Breast epithelium (tissue), 4 donors: ENCODE measurements around the gene ESYT2. TPM values are rescaled to one million over a fixed set of nuclear protein-coding genes. Genes with fewer than 3 reads are reported as not detected.

Experiments used
- DNase-seq, 2 donors: peaks; one replicate each; pipeline ENCODE4 v3.0.0-alpha.2; 2019; ENCODE audit warnings: low spot score in 2 of 2
- H3K27ac ChIP-seq, 2 donors: fragments of 200-600 bp; sonication (generic) in 1 of 2; one replicate each; pipeline ENCODE4 v1.5.1; 2016 to 2019; ENCODE audit warnings: mild to moderate bottlenecking in 1 of 2
- H3K27me3 ChIP-seq, 2 donors: fragments of 200-600 bp; sonication (generic) in 1 of 2; one replicate each; pipeline versions ENCODE4 v1.5.1 to v1.6.0; 2017 to 2019; ENCODE audit warnings: control low read depth in 1 of 2, mild to moderate bottlenecking in 1 of 2
- H3K36me3 ChIP-seq: fragments of 200-600 bp; one replicate; pipeline ENCODE4 v1.5.1; 2019
- H3K4me1 ChIP-seq, 2 donors: fragments of 200-600 bp; sonication (generic); one replicate each; pipeline ENCODE4 v1.5.1; 2016 to 2019; ENCODE audit warnings: control low read depth in 1 of 2
- H3K4me3 ChIP-seq, 3 donors: fragments of 200-600 bp; sonication (generic); 1 replicate in 2 of 3; 2 replicates in 1 of 3; pipeline ENCODE4 v1.5.1; 2016 to 2019; ENCODE audit warnings: mild to moderate bottlenecking in 3 of 3, moderate library complexity in 2 of 3
- H3K9me3 ChIP-seq, 2 donors: fragments of 200-600 bp; sonication (generic) in 1 of 2; one replicate each; pipeline ENCODE4 v1.5.1; 2016 to 2019; ENCODE audit warnings: control low read depth in 1 of 2
- CTCF ChIP-seq, 3 donors: fragments of 450-650 bp; IDR thresholded peaks; one replicate each; pipeline ENCODE4 v1.5.1; 2016 to 2017; ENCODE audit warnings: antibody characterized with exemption in 3 of 3, mild to moderate bottlenecking in 3 of 3, moderate library complexity in 3 of 3
- POLR2A ChIP-seq: fragments of 450-650 bp; IDR thresholded peaks from one replicate; pipeline ENCODE4 v1.6.1; 2016; ENCODE audit warnings: antibody characterized with exemption, mild to moderate bottlenecking, moderate library complexity
- POLR2AphosphoS5 ChIP-seq, 3 donors: sonication (generic); formaldehyde crosslinking; IDR thresholded peaks; one replicate each; pipeline ENCODE4 v1.6.1; 2017; ENCODE audit warnings: antibody characterized with exemption in 3 of 3
- intact Hi-C: fragments of 100-400 bp; cut with DNase I; formaldehyde crosslinking; loops from one replicate; pipeline ENCODE4 v1.15.1; 2023; ENCODE audit warnings: low total_unique reads
- total RNA-seq, 3 donors: library from RNA; depleted of rRNA; stranded (reverse); fragments of >200 nt; gene quantifications; one replicate each; pipeline ENCODE4 v1.1.0, GENCODE V29; 2016

Gene ESYT2
- total RNA-seq, 3 donors from 2014 or later, result 97.3 to 155 (median 115) TPM

GRCh38 chr7:158765020-158765419, 64.3 kb downstream of the ESYT2 start:
- Histone ChIP-seq H3K4me1 (no peaks in the 10 kb centered on the region), H3K27me3 (no peaks in the 10 kb centered on the region), H3K36me3 (no peaks in the 10 kb centered on the region), H3K9me3 (no peaks in the 10 kb centered on the region), H3K27ac (no peak overlapping the region), H3K4me3 (no peak overlapping the region)
- intact Hi-C loops, result no loop called here
- no peak for DNase-seq
- TF ChIP-seq CTCF (IDR thresholded peaks at IDR 0.05) (no peak), POLR2A (no peak), POLR2AphosphoS5 (IDR thresholded peaks at IDR 0.05) (no peak)

DNA sequence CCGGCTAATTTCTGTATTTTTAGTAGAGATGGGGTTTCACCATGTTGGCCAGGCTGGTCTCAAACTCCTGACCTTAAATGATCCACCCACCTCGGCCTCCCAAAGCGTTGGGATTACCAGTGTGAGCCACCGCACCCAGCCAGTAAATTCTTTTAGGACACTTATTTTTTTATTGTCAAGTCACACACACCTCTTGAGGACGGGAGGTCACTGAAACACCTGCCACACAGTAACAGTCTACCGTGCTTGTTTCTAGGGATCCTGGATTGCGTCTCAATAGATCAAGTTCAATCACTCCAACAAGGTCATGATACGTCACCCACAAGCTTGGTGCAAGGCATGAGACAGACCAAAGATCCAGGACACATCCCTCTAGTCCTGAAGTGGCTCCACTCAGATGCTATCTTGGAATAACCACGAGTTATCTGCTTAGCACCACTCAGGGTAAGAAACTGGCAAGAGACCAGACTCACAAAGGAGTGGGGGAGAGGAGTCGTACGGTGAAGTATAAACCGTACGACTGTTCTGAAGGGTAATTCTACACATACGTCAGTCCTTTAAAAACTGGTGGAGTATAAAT, 65.8 kb downstream of the ESYT2 start:
- H3K4me1 ChIP-seq, result no peaks in the 10 kb centered on the region
- H3K27ac ChIP-seq, result no peak overlapping the region
- no peaks in the 10 kb centered on the region for H3K9me3 ChIP-seq
- intact Hi-C loops, result no loop called here
- no peak overlapping the region for H3K4me3 ChIP-seq
- DNase-seq, result no peak
- TF ChIP-seq POLR2AphosphoS5 (IDR thresholded peaks at IDR 0.05) (no peak), POLR2A (no peak), CTCF (IDR thresholded peaks at IDR 0.05) (no peak)
- H3K36me3 ChIP-seq, result peaks cover 9% of the 10 kb centered on the region
- no peaks in the 10 kb centered on the region for H3K27me3 ChIP-seq

GRCh38 chr7:158761945-158762344, 67.4 kb downstream of the ESYT2 start:
- no peak for DNase-seq
- TF ChIP-seq POLR2AphosphoS5 (IDR thresholded peaks at IDR 0.05), result no peak
- TF ChIP-seq POLR2A, result no peak
- TF ChIP-seq CTCF (IDR thresholded peaks at IDR 0.05), result no peak
- H3K27ac ChIP-seq, result no peak overlapping the region
- peaks cover 9% of the 10 kb centered on the region for H3K36me3 ChIP-seq
- no peaks in the 10 kb centered on the region for H3K27me3 ChIP-seq
- H3K4me3 ChIP-seq, result no peak overlapping the region
- no peaks in the 10 kb centered on the region for H3K4me1 ChIP-seq
- H3K9me3 ChIP-seq, result no peaks in the 10 kb centered on the region
- intact Hi-C loops, result no loop called here

- no peaks in the 10 kb centered on the region for H3K4me1 ChIP-seq
- TF ChIP-seq CTCF (IDR thresholded peaks at IDR 0.05) (no peak), POLR2AphosphoS5 (IDR thresholded peaks at IDR 0.05) (no peak), POLR2A (no peak)
- peaks cover 9% of the 10 kb centered on the region for H3K36me3 ChIP-seq
- intact Hi-C loops, result no loop called here
- no peak for DNase-seq
- H3K4me3 ChIP-seq, result no peak overlapping the region
- no peak overlapping the region for H3K27ac ChIP-seq
- H3K9me3 ChIP-seq, result no peaks in the 10 kb centered on the region
- no peaks in the 10 kb centered on the region for H3K27me3 ChIP-seq
Measured at GRCh38 chr7:158760936-158761335, 68.4 kb downstream of the ESYT2 start.

GRCh38 chr7:158760445-158760764, 68.9 kb downstream of the ESYT2 start:
- Histone ChIP-seq H3K36me3 (peaks cover 9% of the 10 kb centered on the region), H3K27me3 (no peaks in the 10 kb centered on the region), H3K27ac (no peak overlapping the region), H3K9me3 (no peaks in the 10 kb centered on the region), H3K4me3 (no peak overlapping the region), H3K4me1 (no peaks in the 10 kb centered on the region)
- TF ChIP-seq POLR2A, result no peak
- TF ChIP-seq POLR2AphosphoS5 (IDR thresholded peaks at IDR 0.05), result no peak
- no peak for TF ChIP-seq CTCF (IDR thresholded peaks at IDR 0.05)
- intact Hi-C loops, result no loop called here
- DNase-seq, result no peak
